Adrenal gland (tissue), 12 donors: ENCODE measurements around the gene RIT2. TPM values are rescaled to one million over a fixed set of nuclear protein-coding genes. Genes with fewer than 3 reads are reported as not detected.
"Not testable (repeated sequence)": the region's sequence is repeated elsewhere in the genome, so short reads cannot be mapped to it uniquely, and the experiment has no call there.

Source experiments
- DNase-seq, 7 donors: peaks; one replicate each; pipeline ENCODE4 v3.0.0-alpha.2; 2019 to 2020
- H3K27ac ChIP-seq, 5 donors: fragments of 200-600 bp; sonication (generic) in 4 of 5; 1 replicate in 3 of 5; 2 replicates in 2 of 5; pipeline versions ENCODE4 v1.5.1 to v1.8.0; 2016 to 2020; ENCODE audit warnings: mild to moderate bottlenecking in 1 of 5
- H3K27me3 ChIP-seq: fragments of 200-600 bp; 2 replicates; pipeline ENCODE4 v1.8.0; 2021
- H3K36me3 ChIP-seq, 2 donors: fragments of 200-600 bp; replicated peaks in 1 of 2; 1 replicate in 1 of 2; 2 replicates in 1 of 2; pipeline versions ENCODE4 v1.5.1 to v1.8.0; 2018 to 2022
- H3K4me1 ChIP-seq, 2 donors: fragments of 200-600 bp; replicated peaks in 1 of 2; 1 replicate in 1 of 2; 2 replicates in 1 of 2; pipeline versions ENCODE4 v1.5.1 to v1.8.0; 2018 to 2021
- H3K4me3 ChIP-seq, 4 donors: fragments of 200-600 bp; sonication (generic) in 3 of 4; one replicate each; pipeline ENCODE4 v1.5.1; 2016 to 2018
- H3K9me3 ChIP-seq, 3 donors: fragments of 200-600 bp; sonication (generic) in 1 of 3; replicated peaks in 1 of 3; 1 replicate in 2 of 3; 2 replicates in 1 of 3; pipeline versions ENCODE4 v1.5.1 to v1.8.0; 2016 to 2021
- CTCF ChIP-seq, 6 experiments: fragments of 450-650 bp in 4 of 6; fragments of 200-600 bp in 2 of 6; sonication (generic) in 1 of 6; IDR thresholded peaks; 1 replicate in 5 of 6; 2 replicates in 1 of 6; pipeline versions ENCODE4 v1.5.1 to v1.8.0; 2016 to 2021; ENCODE audit warnings: antibody characterized with exemption in 6 of 6, mild to moderate bottlenecking in 2 of 6, moderate library complexity in 1 of 6
- POLR2A ChIP-seq, 2 donors: fragments of 450-650 bp; IDR thresholded peaks; one replicate each; pipeline ENCODE4 v1.6.1; 2017; ENCODE audit warnings: antibody characterized with exemption in 2 of 2, mild to moderate bottlenecking in 2 of 2, moderate library complexity in 1 of 2
- WGBS, 4 donors: extraction: QIAGEN DNeasy Blood & Tissue Kit in 2 of 4; methylation state at CpG; one replicate each; pipeline versions ENCODE4 v1.1.5 to v1.1.7; 2013 to 2017; 5-methylcytosine and 5-hydroxymethylcytosine counted together
- intact Hi-C, 2 donors: fragments of 100-400 bp; cut with DNase I; formaldehyde crosslinking; loops; one replicate each; pipeline versions ENCODE4 v1.14.1 to v1.15.0; 2022 to 2023
- polyA plus RNA-seq, 3 donors: library from polyadenylated mRNA; stranded (reverse); fragments of 200-250 nt in 2 of 3; fragments of 350-450 nt in 1 of 3; fragmentation: Illumina TruSeq in 1 of 3; extraction: RNeasy Lipid Tissue Mini Kit (QIAGEN cat#74804) in 1 of 3; gene quantifications; one replicate each; pipeline ENCODE4 v1.2.3, GENCODE V29; 2013 to 2014
- total RNA-seq, 9 donors: library from RNA; depleted of rRNA in 4 of 9; stranded (reverse); fragments of >200 nt in 4 of 9; fragments of 120-200 nt in 1 of 9; fragmentation: NEBNext Ultra II Directional in 1 of 9; extraction: Animal tissue kit (Norgen Biotek cat#: 25700) in 1 of 9; gene quantifications; one replicate each; pipeline versions ENCODE4 v1.1.0 to v1.2.4, GENCODE V29; 2013 to 2023
- donor health status: healthy with polysubstance abuse.
- donor health status: Bipolar disorder and iron deficiency.
- donor health status: DM: yes; HTN: yes; CAD: no.
- donor health status: DM: no; HTN: no; CAD: no.
- donor health status: DM: no; HTN: no; CAD: no.
- donor health status: DM: yes; HTN: yes; CAD: no.

Gene RIT2
- total and polyA plus RNA-seq, 12 donors, result 0.20 to 0.99 (median 0.28) TPM; not detected in 7

- intact Hi-C loops, result no loop called here
- TF ChIP-seq POLR2A (IDR thresholded peaks at IDR 0.05), result no peak
- no peak for TF ChIP-seq CTCF (IDR thresholded peaks at IDR 0.05)
- Histone ChIP-seq H3K27me3 (no peaks in the 10 kb centered on the region), H3K9me3 (no peaks in the 10 kb centered on the region), H3K27ac (no peak overlapping the region), H3K4me3 (no peak overlapping the region), H3K36me3 (no peaks in the 10 kb centered on the region), H3K4me1 (no peaks in the 10 kb centered on the region)
- WGBS, 4 donors, result 48 to 57% (median 53%) methylated on average over 4 of the region's 4 CpGs
- DNase-seq, result no peak
These were observed 307.6 kb downstream of the RIT2 start for GRCh38 chr18:42807887-42808286.

- Histone ChIP-seq H3K27me3 (no peaks in the 10 kb centered on the region), H3K36me3 (no peaks in the 10 kb centered on the region), H3K4me3 (no peak overlapping the region), H3K4me1 (no peaks in the 10 kb centered on the region), H3K27ac (no peak overlapping the region), H3K9me3 (no peaks in the 10 kb centered on the region)
- 62 to 70% (median 65%) methylated on average over 2 of the region's 2 CpGs for WGBS, 4 donors
- TF ChIP-seq CTCF (IDR thresholded peaks at IDR 0.05) (no peak), POLR2A (IDR thresholded peaks at IDR 0.05) (no peak)
- DNase-seq, result no peak
- intact Hi-C loops, result no loop called here
These were observed 313.8 kb downstream of the RIT2 start for GRCh38 chr18:42801706-42802105.

GRCh38 chr18:42798606-42799170, 316.8 kb downstream of the RIT2 start:
- 34 to 57% (median 53%) methylated on average over 1 of the region's 1 CpG for WGBS, 4 donors
- Histone ChIP-seq H3K4me3 (no peak overlapping the region), H3K27me3 (no peaks in the 10 kb centered on the region), H3K9me3 (no peaks in the 10 kb centered on the region), H3K4me1 (no peaks in the 10 kb centered on the region), H3K36me3 (no peaks in the 10 kb centered on the region), H3K27ac (no peak overlapping the region)
- no peak for DNase-seq
- TF ChIP-seq POLR2A (IDR thresholded peaks at IDR 0.05) (no peak), CTCF (IDR thresholded peaks at IDR 0.05) (no peak)
- intact Hi-C loops, result no loop called here

GRCh38 chr18:42795213-42795789, 320.2 kb downstream of the RIT2 start:
- H3K27me3 ChIP-seq, H3K9me3 ChIP-seq, H3K4me3 ChIP-seq, DNase-seq, H3K27ac ChIP-seq, H3K4me1 ChIP-seq, H3K36me3 ChIP-seq, intact Hi-C loops: not testable (repeated sequence)
- 86 to 93% (median 89%) methylated on average over 10 to 33 of the region's 33 CpGs for WGBS, 4 donors

- no peak for DNase-seq
- no peaks in the 10 kb centered on the region for H3K4me1 ChIP-seq
- intact Hi-C loops, result no loop called here
- no peaks in the 10 kb centered on the region for H3K9me3 ChIP-seq
- no peak for TF ChIP-seq POLR2A (IDR thresholded peaks at IDR 0.05)
- no peak for TF ChIP-seq CTCF (IDR thresholded peaks at IDR 0.05)
- no peak overlapping the region for H3K4me3 ChIP-seq
- H3K36me3 ChIP-seq, result no peaks in the 10 kb centered on the region
- H3K27me3 ChIP-seq, result no peaks in the 10 kb centered on the region
- no peak overlapping the region for H3K27ac ChIP-seq
These were observed 322.8 kb downstream of the RIT2 start for GRCh38 chr18:42792731-42793130.
